HTERT RPE-1 (cell line): ENCODE measurements around the gene PIR.

ENCODE experiments used
- in situ Hi-C: fragments of 300-500 bp; cut with MboI; formaldehyde crosslinking; loops from 4 replicates; pipeline ENCODE4 v1.14.3; 2020; ENCODE audit warnings: low sequenced_read_pairs

Gene PIR

DNA sequence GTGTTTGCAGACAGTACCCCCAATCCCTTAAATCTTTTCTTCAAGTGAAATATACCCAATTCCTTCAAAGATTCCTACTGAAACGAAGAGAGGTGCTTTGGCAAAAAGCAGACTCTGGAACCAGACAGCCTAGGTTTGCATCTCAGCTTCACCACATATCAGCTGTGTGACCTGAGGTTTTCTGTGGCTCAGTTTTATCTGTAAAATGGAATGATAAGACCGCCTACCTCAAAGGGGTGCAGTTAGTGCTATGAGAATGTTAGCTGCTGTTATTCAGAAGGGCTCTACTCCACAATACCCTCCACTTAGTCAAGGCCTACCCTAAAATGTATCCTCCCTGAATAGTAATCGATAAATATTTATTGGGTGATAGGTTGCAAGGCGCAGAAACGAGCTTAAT lies 664 bp downstream of the PIR start:
- in situ Hi-C loops = no loop called here

DNA sequence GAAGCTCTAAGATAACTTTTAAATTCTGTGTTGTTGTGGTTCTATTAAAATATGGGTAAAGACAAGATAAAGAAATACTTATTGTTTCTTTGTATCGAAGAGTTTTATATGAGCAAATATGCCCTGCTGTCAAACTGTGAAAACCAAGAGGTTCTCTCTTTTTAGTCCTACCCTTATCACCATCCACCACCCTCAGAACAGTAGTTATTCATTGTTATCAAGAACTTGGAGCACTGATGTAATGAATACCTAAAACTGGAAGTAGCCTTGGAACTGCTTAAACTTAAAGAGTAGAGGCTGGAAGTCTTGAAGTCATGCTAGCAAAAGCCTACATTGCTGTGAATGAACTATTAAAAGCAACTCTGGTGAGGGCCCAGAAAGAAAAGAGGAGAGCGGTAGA lies 9.2 kb downstream of the PIR start:
- in situ Hi-C loops = no loop called here

DNA sequence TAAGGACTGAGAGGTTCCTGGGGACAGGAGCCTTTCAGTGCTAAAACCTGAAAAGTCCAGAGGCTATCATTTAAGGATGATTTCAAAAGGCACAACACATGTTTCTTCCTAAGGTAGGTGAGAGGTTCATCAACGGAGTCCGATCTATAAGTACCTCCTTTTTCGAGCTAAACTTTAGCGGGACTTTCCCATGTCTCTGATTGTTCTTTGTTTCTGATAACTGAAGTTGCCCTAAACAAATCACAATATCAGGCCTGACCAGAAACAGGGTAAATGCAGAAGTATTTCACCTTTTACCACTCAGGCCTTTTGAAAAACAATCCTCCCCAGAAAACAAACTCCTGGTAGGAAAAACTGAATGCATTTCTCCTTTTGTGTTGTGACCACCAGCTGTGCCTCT lies 17.6 kb downstream of the PIR start:
- in situ Hi-C loops = no loop called here

DNA sequence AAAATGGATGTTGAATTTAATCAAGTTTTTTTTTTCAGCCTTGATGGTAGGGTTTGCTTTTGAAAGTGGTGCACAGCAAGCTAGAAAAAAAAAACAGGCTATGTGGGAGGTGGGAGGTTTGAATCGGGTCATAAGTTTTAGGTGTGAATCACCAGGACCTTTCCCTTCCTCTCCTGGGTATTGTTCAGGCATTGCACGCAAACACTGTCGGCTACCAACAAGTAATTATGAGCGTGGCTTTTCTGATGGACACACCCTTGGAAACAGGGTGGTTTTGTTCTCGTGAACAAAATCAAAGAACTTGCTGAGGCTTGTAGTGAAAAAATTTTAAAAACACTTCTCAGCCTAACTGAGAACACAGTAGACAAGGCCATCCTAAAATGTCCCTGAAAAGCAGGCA lies 18.1 kb downstream of the PIR start:
- in situ Hi-C loops = no loop called here

DNA sequence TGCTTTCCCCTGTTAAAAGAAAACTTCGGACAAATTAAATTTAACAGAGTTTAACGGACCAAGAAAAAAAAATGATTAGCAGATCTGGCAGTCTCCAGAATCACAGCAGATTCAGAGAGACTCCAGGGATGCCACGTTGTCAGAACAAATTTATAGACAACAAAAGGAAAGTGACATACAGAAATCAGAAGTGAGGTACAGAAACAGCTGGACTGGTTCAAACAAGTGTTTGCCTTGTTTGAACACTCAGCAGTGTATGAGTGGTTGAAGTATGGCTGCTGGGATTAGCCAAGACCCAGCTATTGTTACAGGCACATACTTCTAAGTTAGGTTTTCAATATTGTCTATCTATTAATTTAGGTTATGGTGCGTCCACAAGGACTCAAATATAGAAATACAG lies 19.1 kb downstream of the PIR start:
- in situ Hi-C loops = no loop called here

DNA sequence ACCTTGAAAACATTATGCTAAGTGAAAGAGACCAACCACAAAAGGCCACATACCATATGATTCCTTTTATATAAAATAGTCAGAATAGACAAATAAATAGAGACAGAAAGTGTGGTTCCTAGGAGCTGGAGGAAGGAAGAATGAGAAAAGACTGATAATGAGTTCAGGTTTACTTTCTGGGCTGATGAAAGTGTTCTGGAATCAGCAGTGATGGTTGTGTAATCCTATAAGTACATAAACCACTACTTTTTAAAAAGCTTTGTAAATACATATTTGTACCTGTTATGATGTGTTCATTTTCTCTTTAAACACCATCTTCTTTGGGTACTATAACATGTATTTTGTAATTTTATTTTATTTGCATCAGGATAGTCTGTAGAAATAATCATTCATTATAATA lies 20.6 kb downstream of the PIR start:
- in situ Hi-C loops = no loop called here

DNA sequence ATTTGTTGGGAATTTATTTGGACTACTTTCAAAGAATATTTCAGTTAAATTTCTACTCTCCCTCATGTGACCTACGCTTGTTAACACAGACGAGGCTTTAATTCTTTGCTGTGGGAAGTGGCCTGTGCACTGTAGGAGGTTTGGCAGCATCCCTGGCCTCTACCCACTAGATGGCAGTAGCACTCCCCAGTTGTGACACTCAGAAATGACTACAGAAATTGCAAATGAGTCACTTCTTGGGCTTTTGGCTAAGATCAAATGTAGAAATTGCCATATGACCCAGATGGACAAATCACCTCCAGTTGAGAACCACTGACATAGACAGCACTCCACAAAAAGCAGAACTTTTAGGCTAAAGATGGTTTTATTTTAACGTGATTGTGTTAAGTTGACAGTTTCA lies 22.1 kb downstream of the PIR start:
- in situ Hi-C loops = no loop called here

DNA sequence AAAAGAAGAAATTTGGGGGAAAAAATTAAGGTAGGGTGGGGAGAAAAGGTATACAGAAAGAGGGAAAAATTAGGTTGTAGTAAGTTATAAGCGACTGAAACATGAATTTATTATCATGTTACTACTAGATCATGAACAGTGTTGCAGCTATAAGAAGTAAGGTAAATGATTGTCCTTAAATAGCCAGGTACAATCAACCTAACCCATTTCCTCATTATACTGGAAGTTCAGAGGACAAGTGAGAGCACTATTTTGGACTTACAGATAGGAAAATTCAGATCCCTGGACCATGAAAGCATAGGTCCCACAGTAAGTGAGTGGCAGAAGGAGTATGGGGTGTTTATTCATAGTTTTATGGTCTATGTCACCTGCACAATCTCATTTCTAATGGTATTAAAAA lies 23.5 kb downstream of the PIR start:
- in situ Hi-C loops = no loop called here

DNA sequence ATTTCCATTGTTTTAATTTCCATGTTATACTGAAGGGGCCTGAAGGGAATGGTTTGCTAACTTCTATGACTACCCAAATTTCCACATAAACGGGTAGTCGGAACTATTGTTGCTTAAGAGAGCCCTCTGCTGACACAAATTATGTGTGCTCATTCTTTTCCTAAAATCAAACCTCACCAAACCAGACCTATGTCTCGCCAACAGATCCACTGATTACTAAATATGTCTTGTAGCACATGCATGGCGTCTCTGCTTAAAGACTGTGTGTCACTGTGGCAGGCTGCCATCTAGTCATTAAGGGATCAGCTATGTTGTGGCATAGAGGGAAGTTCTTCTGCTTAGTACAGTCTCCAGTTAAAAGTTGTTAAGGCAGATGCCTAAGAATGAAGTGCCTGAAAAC lies 25.1 kb downstream of the PIR start:
- in situ Hi-C loops = no loop called here

DNA sequence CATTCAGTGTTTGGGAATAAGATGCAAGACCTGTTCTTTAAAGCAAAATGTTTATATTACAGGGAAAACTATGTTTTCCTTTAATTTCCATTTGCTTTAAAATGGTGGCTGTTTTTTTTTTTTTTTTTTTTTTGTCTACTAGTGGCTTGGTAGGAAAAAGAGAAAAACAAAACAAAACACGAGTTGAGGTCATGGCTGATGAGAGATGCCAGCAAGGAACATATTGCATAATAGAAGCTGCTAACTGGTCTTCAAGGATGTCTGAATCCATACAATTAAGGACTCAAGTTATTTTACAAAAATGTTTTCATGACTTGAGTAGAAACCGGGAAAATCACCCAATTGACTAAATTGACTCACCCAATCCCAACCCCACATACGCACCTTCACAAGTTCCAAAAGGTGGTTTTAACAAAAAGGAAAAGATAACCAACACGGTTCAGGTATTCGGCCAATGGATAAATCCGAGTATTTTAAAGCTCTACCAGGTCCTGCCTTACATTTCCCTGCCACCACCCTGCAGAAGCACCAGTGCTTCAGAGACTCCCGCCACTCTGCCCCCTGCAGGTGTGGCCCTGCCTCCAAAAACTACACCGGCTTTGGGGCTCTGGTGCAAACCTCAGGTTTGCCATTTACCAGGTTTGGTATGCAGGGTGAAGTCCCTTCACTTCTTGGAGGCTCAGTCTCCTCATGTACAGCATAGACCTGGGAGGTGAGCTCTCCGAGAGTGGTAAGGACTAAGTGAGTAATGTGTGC lies 27.1 kb downstream of the PIR start:
- in situ Hi-C loops = no loop called here

DNA sequence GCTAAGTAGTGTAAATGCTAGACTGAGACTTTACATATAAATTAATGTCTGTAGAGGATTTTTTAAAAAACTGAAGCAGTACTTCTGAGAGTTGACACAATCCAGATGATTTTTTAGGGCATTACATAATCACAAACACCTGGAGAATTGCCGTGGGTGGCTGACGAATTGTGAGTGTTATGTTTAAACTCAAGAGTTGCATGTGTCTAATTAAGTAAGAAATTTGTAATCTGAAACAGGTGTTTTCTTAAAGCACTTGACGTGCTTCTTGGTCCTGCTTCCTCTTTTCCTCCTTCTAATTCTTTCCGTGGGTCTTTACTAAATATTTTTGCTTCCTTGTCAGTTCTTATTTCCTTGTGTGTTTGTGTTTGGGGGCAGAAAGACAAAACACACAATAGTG lies 27.8 kb downstream of the PIR start:
- in situ Hi-C loops = no loop called here

DNA sequence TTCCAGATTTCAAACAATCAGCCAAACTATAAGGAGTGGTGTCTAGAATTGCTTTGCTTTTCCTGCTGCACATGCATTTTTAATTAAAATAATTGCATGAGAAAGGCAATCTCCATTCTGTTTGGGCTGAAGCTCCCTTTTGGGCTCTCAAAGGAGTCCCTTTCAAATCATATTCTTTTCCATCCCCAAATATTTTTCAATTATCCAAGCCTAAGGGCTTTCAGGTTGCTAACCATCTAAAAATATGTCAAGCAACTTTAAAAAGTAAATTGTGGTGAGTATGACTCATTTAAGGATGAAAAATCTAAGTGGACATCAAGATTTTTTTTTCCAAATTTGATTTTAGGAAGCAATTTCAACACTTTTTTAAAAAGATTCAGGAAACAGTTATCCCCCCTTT lies 28.4 kb downstream of the PIR start:
- in situ Hi-C loops = no loop called here

DNA sequence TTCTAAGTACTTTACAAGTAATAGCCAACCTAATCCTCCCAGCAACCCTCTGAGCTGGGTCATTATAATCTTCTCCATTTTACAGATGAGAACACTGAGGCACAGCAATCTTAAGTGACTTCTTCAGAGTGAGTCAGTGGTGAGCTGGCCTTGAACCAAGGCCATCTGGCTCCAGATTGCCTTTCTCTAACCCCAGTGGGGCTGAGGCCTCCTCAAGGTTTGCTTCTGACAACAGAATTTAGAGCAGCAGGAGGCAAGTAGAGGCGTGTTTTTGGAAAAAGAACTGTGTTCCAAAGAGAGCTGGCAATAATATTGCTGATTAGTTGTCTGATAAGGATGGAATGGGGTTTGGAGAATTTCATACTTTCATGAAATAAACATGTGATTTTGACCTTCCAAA lies 41.2 kb downstream of the PIR start:
- in situ Hi-C loops = no loop called here

DNA sequence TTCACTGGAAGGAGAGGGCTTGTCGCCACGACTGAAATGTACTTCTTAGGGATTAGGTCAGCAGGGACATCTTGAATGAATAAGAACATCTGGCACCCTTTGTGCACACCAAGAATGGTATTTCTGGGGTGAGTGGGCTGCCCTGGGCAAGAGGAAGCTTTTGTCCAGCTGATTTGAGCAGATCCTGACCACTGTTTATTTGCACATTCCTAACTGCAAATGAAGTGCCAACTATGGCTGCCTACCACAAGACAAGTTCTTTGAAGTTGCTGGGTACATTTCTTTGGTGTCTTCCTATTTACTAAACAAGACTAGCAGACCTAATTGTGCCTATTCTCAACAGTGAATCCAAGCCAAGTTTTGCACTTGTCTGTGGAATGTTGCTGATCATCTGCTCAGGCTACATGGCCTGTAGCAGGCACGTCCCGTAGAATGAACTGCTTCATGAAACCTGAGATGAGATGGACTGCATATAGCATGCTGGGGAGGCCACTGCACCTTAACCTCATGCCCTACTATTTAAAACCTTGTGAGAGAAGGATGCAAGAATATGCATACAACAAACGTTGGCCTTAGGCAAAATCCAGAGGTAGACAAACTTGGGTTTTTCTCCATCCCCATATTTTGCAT lies 45.0 kb downstream of the PIR start:
- in situ Hi-C loops = no loop called here

DNA sequence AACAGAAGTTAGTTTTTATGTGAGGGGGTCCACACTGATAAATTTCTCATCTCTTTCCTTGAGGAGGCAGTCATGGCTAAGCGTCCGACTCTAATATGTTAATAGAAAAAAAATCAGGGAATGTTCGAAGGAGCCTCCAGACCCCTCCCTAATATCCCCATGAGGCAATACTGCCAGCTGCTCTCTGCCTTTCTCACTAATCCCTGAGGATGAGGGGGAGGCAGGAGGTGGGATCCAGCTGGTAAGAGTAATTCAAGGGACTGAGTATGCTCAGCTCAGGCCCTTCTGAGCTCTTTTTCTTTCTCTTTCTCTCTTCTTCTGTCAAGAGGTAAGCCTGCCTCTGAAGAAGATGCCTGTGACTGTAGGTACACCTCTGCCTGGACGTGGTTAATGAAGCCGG lies 51.7 kb downstream of the PIR start:
- in situ Hi-C loops = no loop called here

DNA sequence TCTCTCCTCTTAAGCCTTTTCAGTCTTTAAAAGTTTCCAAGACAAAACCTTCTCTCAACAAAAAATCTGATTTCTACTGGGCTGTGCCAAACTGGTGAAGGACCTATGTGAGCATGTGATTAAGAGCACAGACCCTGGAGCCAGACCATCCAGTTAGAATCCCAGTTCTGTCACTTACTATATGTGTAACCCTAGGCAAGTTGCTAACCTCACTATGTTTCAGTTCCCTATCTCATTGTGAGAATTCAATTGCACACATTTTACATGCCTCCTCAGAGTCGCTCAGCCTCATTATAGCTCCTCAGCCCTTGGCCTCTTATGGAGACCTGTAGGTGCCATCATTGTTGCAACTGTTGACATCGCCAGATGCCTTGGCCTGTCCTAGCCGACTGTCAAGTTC lies 54.8 kb downstream of the PIR start:
- in situ Hi-C loops = no loop called here

DNA sequence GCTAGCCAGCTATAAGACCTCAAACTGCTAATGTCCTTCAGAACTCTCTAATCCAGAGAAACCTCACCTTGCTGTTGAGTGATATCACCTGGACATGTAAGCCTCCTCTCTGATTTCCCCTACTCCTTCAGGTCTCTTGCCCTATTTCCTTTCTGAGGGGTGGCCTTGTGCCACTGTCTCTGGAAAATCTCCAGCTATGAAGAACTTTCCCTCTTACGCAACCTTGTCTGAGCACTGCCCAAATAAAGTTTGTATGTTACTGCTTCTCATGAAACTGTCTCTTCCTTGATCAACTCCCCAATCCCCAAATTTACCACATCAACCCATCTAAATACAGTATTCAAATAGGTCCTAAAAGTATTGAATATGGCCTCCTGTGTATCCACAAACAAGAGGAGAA lies 55.4 kb downstream of the PIR start:
- in situ Hi-C loops = no loop called here

DNA sequence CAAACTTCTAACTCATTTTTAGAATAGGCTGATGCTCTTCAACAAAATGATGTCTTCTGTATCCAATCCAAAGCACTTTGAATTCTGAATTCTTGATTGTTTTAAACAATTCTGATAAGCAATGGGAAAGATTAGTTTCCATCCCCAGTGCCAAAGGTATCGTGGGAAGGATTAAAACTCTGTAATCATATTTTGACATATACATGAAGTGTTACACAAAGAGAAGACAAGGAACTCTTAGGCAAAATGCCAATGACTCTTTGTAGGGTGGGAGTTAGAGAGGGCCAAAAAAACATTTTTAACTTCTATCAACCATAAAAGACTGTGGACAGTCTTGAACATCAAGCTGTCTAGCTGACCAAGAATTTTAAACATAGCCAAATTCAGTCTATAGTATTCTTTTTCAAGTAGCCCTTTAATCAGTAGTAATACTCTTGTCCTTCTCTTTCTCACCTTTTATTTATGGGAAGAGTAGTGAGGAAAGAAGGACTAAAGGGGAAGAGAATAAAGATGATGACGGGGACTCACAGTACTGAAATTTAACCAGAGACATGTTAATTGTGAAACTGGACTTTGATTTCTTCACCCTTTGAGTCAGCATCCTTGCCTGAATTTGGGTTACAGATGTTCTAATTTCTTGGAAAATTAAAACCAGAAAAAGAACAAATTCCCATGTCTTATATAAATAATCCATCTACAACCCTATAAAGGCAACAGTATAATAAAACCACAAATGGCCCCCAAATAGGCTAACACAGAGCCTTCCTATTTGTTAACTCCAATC lies 57.1 kb downstream of the PIR start:
- in situ Hi-C loops = no loop called here

DNA sequence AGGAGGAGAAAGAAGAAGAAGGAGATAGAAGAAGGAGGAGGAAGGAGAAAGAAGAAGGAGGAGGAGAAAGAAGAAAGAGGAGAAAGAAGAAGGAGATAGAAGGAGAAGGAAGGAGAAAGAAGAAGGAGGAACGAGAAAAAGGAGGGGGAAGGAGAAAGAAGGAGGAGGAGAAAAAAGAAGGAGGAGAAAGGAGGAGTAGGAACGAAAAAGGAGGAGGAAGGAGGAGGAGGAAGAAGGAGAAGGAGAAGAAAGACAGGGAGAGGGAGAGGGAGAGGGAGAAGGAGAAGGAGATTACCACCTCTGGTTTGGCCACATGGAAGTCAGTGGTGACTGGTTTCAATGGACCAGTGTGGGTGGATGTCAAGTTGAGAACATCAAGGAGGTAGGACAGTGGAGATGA lies 58.9 kb downstream of the PIR start:
- in situ Hi-C loops = no loop called here

DNA sequence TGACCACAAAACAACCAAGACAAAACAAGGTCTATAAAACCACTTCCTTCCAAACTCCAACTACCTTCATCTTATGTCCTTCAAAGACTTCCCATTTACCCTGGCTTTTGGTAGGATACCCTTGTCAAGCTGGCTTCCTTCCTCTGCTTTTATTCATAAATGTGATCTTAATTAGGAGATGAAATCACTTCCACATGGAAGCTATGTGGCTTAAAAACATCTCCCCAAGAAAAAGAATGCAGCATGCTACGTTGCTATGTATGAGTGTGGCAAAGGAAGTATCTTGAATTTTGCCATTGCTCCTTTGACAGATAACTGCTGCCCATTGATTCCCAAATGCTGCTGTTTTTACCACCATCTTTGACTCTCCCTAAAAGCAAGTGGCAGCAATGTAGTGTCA lies 62.5 kb downstream of the PIR start:
- in situ Hi-C loops = no loop called here

DNA sequence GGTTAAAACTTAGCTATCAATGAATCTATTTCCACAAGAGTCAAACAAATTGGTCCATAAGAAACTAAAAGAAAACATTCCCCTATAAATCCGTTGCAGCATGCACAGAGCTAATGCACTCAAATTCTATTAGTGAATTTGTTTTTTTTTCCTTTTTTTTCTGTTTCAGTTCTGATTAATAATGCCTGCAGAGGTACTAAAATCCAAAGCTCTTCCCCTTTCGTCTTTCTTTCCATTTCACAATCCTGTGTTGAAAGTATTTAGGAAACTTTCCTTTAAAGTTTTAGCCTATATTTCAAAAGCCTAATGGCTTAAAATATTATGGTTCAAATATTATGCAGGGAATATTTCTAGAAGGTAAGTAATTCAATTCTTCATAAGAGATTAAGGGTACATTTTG lies 63.1 kb downstream of the PIR start:
- in situ Hi-C loops = no loop called here

DNA sequence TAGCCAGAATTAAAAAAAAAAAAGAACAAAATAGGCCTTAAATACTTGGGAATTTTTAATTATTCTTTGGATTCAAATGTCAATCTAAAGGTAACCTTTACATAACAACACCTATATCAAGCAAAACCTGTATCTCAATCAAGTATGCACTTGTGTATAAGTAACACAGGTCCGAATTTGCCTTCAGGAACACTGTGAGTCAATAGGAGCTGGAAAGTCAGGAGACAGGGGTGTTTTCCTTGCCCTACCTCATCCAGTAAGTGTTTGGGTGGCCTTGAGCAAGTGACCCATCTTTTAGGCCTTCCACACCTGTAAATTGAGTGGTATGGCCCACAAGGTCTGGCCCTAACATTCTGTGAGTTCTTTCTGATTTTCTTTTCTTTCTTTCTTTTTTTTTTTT lies 68.1 kb downstream of the PIR start:
- in situ Hi-C loops = no loop called here
